ENCODE results near the gene SEMA5A. TPM values are rescaled to one million over a fixed set of nuclear protein-coding genes. Genes with fewer than 3 reads are reported as not detected.

The SEMA5A gene
- total RNA-seq, 1 donor from 2014 or later: 1.6 TPM

DNA sequence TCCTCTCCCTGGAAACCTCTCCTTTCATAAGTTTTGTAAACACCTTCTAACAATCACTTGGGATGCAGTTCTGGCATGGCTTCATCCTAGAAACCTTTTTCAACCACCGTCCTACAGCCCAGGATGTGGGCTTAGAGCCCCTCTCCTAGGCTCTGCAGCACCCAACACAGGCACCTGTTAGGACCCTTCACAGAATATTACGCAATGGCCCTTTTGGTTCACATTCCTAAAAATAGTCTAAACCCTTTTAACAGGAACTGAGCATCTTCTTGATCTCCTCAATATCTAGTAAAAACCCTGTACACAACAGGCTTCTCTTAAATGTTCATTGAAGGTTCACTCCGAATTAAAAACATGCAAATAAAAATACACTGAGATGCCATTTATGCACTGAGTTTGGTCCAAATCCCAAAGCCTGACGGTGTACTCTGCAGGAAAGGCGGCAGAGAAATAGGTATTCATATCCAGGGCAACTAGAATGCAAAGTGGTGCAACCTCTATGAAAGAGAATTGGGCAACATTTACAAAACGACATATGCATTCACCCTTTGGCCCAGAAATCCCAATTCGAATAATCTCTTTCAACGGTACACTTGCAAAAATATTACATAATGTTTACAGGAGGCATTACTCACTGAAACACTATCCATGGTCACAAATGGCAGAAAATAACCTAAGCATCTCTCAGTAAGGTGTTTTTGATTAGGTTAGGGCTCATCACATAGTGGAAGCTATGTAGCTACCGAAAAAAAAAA lies 169.3 kb downstream of the SEMA5A start:
- Histone ChIP-seq H3K36me3 (ENCODE audit: control insufficient read depth, insufficient read depth, low read length) (no peaks in the 10 kb centered on the region), H3K27me3 (ENCODE audit: control insufficient read depth, insufficient read depth, low read length) (no peaks in the 10 kb centered on the region), H3K4me3 (ENCODE audit: low read depth, low read length) (no peak overlapping the region)
- FAIRE-seq (peak; percentile 72), DNase-seq (ENCODE audit: low read depth) (peak; percentile 94)
- TF ChIP-seq, protein P1, sequence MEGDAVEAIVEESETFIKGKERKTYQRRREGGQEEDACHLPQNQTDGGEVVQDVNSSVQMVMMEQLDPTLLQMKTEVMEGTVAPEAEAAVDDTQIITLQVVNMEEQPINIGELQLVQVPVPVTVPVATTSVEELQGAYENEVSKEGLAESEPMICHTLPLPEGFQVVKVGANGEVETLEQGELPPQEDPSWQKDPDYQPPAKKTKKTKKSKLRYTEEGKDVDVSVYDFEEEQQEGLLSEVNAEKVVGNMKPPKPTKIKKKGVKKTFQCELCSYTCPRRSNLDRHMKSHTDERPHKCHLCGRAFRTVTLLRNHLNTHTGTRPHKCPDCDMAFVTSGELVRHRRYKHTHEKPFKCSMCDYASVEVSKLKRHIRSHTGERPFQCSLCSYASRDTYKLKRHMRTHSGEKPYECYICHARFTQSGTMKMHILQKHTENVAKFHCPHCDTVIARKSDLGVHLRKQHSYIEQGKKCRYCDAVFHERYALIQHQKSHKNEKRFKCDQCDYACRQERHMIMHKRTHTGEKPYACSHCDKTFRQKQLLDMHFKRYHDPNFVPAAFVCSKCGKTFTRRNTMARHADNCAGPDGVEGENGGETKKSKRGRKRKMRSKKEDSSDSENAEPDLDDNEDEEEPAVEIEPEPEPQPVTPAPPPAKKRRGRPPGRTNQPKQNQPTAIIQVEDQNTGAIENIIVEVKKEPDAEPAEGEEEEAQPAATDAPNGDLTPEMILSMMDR (IDR thresholded peaks at IDR 0.05; ENCODE audit: insufficient read depth, low read length, severe bottlenecking): no peak

GRCh38 chr5:9375756-9376155 lies 170.1 kb downstream of the SEMA5A start:
- Histone ChIP-seq H3K4me3 (ENCODE audit: low read depth, low read length) (no peak overlapping the region), H3K36me3 (ENCODE audit: control insufficient read depth, insufficient read depth, low read length) (no peaks in the 10 kb centered on the region), H3K27me3 (ENCODE audit: control insufficient read depth, insufficient read depth, low read length) (no peaks in the 10 kb centered on the region)
- FAIRE-seq (no peak), DNase-seq (ENCODE audit: low read depth) (no peak)
- TF ChIP-seq, protein P1 (IDR thresholded peaks at IDR 0.05; ENCODE audit: insufficient read depth, low read length, severe bottlenecking): no peak

DNA sequence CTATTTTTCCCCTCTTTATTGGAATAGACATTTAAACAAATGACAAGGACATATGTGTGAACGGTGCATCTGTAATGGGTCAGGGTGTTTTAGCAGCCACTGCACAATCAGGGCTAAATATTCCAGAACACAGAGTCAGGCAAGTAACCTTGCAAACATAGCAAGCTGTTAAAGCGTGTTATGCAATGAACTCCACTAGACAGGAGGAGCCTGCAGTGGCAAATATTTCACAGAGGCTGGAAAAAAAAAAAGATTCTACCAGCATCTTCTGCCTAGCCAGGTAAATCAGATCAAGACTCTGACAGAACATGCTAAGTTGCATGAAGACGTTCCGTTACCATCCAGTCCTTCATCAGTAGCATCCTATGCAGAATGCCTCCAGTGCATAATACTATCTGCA lies 171.8 kb downstream of the SEMA5A start:
- Histone ChIP-seq H3K4me3 (ENCODE audit: low read depth, low read length) (no peak overlapping the region), H3K36me3 (ENCODE audit: control insufficient read depth, insufficient read depth, low read length) (no peaks in the 10 kb centered on the region), H3K27me3 (ENCODE audit: control insufficient read depth, insufficient read depth, low read length) (no peaks in the 10 kb centered on the region)
- DNase-seq (ENCODE audit: low read depth) (no peak), FAIRE-seq (no peak)
- TF ChIP-seq, protein P1 (IDR thresholded peaks at IDR 0.05; ENCODE audit: insufficient read depth, low read length, severe bottlenecking): no peak

GRCh38 chr5:9373571-9373970 lies 172.3 kb downstream of the SEMA5A start:
- TF ChIP-seq, protein P1 (IDR thresholded peaks at IDR 0.05; ENCODE audit: insufficient read depth, low read length, severe bottlenecking): no peak

DNA sequence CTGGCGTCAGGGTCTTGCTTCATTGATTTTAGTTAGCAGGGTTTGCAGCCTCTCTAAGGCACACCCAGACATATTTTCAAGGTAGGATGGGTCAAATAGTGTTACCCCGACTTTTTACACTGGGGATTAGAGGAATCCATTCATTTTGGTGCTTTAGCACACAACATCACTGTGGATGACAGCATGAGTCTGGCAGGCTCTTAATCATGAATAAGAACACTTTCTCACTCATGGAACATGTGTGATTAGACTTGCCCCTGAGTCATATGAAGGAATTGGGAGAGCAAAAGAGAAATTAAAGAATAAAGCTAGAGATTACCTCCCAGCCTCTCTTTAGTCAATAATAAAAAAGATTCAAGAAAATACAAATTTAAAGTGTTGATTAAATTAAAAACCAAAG lies 175.6 kb downstream of the SEMA5A start:
- FAIRE-seq: no peak
- Histone ChIP-seq H3K4me3 (ENCODE audit: low read depth, low read length) (no peak overlapping the region), H3K36me3 (ENCODE audit: control insufficient read depth, insufficient read depth, low read length) (no peaks in the 10 kb centered on the region), H3K27me3 (ENCODE audit: control insufficient read depth, insufficient read depth, low read length) (no peaks in the 10 kb centered on the region)
- DNase-seq (ENCODE audit: low read depth): peak; percentile 80
- TF ChIP-seq, protein P1 (IDR thresholded peaks at IDR 0.05; ENCODE audit: insufficient read depth, low read length, severe bottlenecking): no peak

More at GRCh38 chr5:9373571-9373970, 172.3 kb downstream of the SEMA5A start:
- no peak overlapping the region for H3K4me3 ChIP-seq (ENCODE audit: low read depth, low read length)
- FAIRE-seq (no peak), DNase-seq (ENCODE audit: low read depth) (no peak)
- no peaks in the 10 kb centered on the region for H3K36me3 ChIP-seq (ENCODE audit: control insufficient read depth, insufficient read depth, low read length)
- H3K27me3 ChIP-seq (ENCODE audit: control insufficient read depth, insufficient read depth, low read length): no peaks in the 10 kb centered on the region

- TF ChIP-seq, protein P1 (IDR thresholded peaks at IDR 0.05; ENCODE audit: insufficient read depth, low read length, severe bottlenecking): no peak
- DNase-seq (ENCODE audit: low read depth) (no peak), FAIRE-seq (no peak)
- H3K27me3 ChIP-seq (ENCODE audit: control insufficient read depth, insufficient read depth, low read length): no peaks in the 10 kb centered on the region
- H3K36me3 ChIP-seq (ENCODE audit: control insufficient read depth, insufficient read depth, low read length): no peaks in the 10 kb centered on the region
- no peak overlapping the region for H3K4me3 ChIP-seq (ENCODE audit: low read depth, low read length)
Measured at GRCh38 chr5:9365512-9365911, 180.4 kb downstream of the SEMA5A start.

Data from bronchial epithelial cell (primary cell).